Hematopoietic multipotent progenitor cell treated with erythropoietin and hydrocortisone succinate and interleukin-3 and kit ligand, for 4 days (in vitro differentiated cells): ENCODE results near the gene IBTK.
"Not testable (repeated sequence)": the region's sequence is repeated elsewhere in the genome, so short reads cannot be mapped to it uniquely, and the experiment has no call there.

Experiments
- DNase-seq: peaks from one replicate; pipeline ENCODE4 v3.0.0-alpha.2; 2015

IBTK gene

GRCh38 chr6:82178077-82178758, 69.3 kb downstream of the IBTK start:
- DNase-seq, result peak; percentile 48

DNA sequence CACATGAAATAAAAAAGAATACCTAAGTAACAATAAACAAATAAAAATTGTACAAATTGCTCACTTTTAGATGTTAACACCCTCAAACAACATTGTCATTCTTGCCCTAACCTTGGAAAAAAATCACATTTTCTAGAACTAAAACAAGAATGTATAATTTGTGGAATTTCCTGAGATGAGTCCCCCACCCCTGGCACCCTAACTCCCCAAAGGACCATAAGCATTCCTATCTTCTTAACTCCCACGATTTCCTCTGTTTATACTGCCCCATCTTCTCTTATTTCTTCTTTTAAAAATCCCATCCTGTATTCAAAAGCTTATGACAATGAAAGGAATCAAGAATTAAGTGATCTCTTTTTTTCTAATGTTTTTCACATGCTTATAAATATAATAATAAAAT, 70.9 kb downstream of the IBTK start:
- DNase-seq, result no peak

GRCh38 chr6:82172594-82172993, 75.0 kb downstream of the IBTK start:
- DNase-seq, result no peak

DNA sequence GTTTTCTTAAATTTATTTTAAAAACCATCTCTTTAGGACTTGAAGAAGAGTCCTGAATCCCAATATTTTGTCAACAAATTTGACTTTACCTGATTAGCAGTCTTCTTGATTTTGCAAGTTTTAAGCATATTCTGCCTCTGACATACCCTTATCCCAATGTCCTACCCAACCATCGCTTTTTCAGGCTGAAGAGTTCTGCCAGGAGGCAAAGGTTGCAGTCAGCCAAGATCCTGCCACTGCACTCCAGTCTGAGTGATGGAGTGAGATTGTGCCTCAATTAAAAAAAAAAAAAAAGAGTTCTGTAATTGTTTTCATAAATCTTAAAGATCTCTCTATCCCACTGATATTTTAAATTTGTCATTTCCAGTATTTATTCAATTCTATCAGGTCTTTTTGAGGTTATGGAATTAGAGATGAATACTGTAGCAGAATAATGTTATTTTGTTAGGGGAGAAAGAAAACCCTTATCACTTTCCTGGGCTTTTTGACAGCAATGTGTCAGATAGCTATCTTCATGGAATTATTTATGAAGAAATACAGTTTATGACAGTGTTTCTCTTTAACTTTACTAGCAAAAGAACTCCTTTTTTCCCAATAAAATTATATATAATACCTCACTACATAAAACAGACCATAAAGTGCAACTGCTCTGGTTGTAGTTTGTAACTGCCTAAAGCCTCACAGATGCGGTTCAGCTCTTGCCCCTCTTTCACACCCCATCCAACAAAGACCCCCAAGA, 78.2 kb downstream of the IBTK start:
- no peak for DNase-seq

GRCh38 chr6:82166493-82166892, 81.1 kb downstream of the IBTK start:
- no peak for DNase-seq

DNA sequence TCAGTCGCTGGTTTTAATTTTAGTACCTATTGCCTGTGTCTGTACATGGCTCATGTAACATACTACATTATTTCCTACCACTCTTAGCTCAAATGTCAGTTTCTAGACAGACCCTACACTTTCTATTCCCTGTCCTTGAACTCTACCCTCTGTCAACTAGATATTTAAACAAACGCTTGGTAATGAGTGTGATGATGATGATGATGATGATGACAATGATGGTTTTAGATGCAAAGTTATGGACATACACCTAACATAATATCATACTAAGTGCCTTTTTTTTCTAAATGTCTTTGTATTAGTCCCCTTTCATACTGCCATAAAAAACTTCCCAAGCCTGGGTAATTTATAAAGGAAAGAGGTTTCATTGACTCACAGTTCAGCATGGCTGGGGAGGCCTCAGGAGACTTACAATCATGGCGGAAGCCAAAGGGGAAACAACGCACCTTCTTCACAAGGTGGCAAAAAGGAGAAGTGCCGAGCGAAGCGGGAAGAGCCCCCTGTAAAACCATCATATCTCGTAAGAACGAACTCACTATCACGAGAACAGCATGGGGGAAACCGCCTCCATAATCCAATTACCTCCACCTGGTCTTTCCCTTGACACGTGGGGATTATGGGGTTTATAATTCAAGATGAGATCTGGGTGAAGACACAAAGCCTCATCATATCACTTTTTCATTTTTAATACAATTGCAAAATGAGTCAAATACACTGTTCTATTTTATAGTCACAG, 87.1 kb downstream of the IBTK start:
- no peak for DNase-seq

- not testable (repeated sequence) for DNase-seq
Observed at GRCh38 chr6:82152786-82153185, 94.8 kb downstream of the IBTK start.

DNA sequence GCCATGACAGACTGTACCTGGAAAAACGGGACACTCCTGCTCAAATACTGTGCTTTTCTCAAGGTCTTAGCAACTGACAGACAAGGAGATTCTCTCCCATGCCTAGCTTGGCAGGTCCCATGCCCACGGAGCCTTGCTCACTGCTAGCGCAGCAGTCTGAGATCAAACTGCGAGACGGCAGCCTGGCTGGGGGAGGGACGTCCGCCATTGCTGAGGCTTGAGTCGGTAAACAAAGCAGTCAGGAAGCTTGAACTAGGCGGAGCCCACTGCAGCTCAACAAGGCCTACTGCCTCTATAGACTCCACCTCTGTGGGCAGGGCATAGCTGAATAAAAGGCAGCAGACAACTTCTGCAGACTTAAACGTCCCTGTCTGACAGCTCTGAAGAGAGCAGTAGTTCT, 96.4 kb downstream of the IBTK start:
- DNase-seq, result not testable (repeated sequence)

GRCh38 chr6:82145926-82146452, 101.6 kb downstream of the IBTK start:
- no peak for DNase-seq

DNA sequence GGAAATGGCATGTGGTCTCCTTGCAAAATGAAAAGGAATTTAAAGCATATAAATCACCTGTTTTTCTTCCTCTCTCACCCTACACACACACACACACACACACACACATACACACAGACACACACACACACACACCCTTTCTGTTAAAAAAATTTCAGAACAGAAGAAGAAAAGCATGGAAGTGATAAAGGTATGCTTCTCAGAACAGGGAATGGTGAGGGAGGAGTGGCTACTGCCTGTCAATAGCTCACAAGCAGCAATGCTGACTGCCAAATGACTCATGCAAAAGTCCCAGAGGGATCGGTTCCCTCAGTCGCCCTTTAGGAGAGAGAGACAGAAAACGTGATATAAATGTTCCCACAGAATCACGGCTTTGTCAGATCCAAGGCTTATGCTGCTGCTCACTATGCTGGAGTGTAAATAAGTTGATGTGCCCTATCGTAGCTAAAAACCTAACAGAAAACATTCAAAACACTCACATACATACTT, 102.6 kb downstream of the IBTK start:
- no peak for DNase-seq

DNA sequence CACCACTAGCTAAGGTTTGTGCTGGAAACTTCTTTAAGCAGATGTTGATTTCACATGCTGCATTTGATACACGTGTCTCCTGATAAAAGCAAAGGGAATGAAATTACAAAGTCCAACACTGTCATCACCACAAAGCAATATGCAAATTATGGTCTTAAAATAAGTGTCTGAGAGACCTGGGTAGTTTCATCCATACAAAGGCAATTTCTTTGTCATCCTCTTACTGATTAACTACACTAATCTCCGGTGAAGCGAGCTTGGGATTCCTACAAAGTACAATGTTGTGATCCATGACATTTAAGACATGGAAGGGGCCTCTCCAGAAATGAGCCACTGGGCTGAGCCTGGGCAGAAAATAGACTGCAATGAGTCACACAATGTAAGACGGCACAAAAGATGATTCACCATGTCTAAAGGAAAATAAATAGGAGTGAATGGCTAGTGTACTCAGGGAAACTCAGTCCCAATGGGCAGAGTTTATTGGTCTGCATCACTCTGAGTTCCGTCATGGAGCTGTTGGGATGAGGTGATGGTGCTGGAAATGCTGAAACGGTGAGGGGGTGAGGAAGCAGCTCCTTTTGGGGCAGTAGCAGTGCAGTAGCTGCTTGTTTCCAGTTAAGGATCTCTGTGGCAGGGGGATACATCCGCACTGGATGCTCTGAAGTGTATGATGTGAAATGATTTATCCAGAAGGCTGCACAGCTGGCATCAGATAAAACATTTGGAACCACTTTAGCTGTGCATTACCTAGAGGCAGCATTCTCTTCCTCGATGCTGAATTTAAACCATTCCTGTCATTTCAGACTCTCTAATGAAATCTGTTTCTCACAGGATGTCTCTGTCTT, 103.3 kb downstream of the IBTK start:
- no peak for DNase-seq

GRCh38 chr6:82143041-82143481, 104.5 kb downstream of the IBTK start:
- DNase-seq, result no peak

- DNase-seq, result no peak
Observed at GRCh38 chr6:82142524-82142923, 105.0 kb downstream of the IBTK start.

DNA sequence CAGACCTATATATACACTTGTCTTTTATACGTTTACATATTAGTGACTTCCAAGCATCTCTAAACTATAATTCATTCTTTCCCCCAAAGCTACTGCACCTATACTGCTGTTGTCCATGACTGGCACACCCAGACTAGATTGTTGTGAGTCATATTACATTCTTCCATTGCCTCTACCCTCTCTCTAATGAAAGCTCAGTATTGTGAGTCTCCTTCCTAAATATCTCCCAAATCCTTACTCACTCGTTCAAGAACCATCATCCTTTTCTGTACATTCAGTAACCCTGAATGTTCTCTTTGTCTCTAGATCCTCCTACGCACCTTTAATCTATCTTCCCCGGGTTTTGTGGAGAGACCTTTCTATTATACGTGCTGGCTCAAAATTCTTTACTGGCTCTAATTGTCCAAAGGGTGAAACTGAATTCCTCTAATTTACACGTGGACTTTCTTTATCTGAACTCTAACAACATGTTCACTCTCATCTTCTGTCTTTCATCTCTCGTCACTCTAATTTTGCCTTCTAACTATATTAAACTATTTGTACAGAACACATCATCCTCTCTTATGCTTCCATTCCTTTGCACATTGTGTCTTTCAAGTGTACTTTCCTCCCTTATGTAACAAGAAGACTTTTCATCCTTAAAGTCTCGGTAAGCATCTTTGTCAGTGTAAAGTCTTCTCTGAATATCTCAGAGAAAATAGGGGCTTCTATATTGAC, 109.3 kb downstream of the IBTK start:
- no peak for DNase-seq

- DNase-seq, result no peak
Observed at GRCh38 chr6:82131441-82131840, 116.1 kb downstream of the IBTK start.

DNA sequence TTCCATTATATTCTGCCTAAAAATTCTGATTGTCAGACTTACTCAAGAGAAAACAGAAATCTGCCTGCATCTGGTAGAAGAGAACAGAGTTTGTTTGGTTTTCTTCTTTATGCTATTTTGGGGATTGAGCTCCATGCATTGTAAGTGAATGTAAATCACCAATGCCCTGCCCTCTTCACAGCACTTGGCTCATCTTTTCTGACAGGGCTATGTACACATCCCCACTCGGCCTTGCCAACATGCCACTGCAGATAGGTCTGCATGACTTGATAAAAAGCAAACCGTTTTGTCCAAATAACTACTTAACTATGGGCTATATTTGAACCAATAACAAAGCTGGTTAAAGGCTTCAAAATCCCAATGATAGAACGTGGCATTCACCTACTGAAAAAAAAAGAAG, 117.7 kb downstream of the IBTK start:
- DNase-seq, result no peak

DNA sequence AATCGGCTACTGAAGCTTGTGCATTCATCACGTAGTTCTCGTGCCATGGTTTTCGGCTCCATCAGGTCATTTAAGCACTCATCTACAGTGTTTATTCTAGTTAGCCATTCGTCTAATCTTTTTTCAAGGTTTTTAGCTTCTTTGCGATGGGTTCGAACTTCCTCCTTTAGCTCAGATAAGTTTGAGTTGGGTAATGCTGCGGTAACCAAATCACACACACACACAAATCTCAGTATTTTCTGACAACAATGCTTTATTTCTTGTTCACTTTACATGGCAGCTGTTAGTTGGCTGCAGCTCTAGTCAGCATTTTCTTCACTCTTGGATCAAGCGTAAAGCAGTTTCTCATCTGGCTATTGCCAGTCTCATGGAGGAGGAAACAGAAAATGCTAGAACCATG, 118.6 kb downstream of the IBTK start:
- DNase-seq, result not testable (repeated sequence)

DNA sequence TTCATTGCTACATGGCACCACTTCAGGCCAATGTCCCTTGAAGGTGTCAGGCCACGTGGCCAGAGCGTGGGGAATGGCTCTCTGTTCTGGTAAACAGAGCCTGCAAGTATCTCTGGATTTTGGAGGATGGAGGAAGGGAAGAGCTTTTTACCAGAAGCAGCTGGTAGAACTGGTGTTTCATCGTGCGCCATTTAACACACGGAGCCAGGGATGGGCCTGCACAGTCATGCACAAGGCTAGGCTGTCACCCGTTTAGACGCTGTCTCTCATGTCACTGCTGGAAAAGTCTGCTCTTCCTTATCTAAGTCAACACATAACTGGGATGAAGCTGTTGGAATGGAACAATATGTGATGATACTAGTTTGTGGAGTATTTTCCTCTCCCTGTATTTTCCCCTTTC, 123.9 kb downstream of the IBTK start:
- no peak for DNase-seq
